Keratinocyte (primary cell): ENCODE data around the gene HEYL.

Source experiments
- CTCF ChIP-seq, 3 experiments: IDR thresholded peaks in 1 of 3; conservative IDR thresholded peaks in 1 of 3; optimal IDR thresholded peaks in 1 of 3; 2 replicates in 2 of 3; 3 replicates in 1 of 3; pipeline versions ENCODE3 to v1.5.1; 2011; ENCODE audit warnings: low read length in 3 of 3, mild to moderate bottlenecking in 3 of 3, moderate library complexity in 2 of 3, control low read depth in 1 of 3, inconsistent platforms in 1 of 3; ENCODE audit not compliant: insufficient read depth in 2 of 3; ENCODE audit errors: extremely low read depth in 1 of 3
- EZH2 ChIP-seq: IDR thresholded peaks from one replicate; pipeline ENCODE4 v1.6.1; 2012; ENCODE audit warnings: inconsistent platforms, mild to moderate bottlenecking, low read length, moderate library complexity

- TF ChIP-seq CTCF (optimal IDR thresholded peaks at IDR 0.05 in 1 of 3, IDR thresholded peaks at IDR 0.05 in 1 of 3, conservative IDR thresholded peaks at IDR 0.05 in 1 of 3; ENCODE audit: extremely low read depth in 1 of 3, insufficient read depth in 2 of 3, low read length in 3 of 3) (no peak), EZH2 (no peak)
Measured at GRCh38 chr1:39590546-39590945, 48.9 kb downstream of the HEYL start.
